ENCODE measurements around the gene FOXG1.

GRCh38 chr14:28759653-28760313 lies 6.8 kb upstream of the FOXG1 start:
- TF ChIP-seq CTCF (IDR thresholded peaks at IDR 0.05), result no peak
- no peak for TF ChIP-seq POLR2A (IDR thresholded peaks at IDR 0.05)

Measured in body of pancreas (tissue), 4 donors.